ENCODE data around the gene PRR29. TPM values are rescaled to one million over a fixed set of nuclear protein-coding genes. Genes with fewer than 3 reads are reported as not detected.

The PRR29 gene
- total RNA-seq, 1 donor from 2014 or later = 1.5 TPM

DNA sequence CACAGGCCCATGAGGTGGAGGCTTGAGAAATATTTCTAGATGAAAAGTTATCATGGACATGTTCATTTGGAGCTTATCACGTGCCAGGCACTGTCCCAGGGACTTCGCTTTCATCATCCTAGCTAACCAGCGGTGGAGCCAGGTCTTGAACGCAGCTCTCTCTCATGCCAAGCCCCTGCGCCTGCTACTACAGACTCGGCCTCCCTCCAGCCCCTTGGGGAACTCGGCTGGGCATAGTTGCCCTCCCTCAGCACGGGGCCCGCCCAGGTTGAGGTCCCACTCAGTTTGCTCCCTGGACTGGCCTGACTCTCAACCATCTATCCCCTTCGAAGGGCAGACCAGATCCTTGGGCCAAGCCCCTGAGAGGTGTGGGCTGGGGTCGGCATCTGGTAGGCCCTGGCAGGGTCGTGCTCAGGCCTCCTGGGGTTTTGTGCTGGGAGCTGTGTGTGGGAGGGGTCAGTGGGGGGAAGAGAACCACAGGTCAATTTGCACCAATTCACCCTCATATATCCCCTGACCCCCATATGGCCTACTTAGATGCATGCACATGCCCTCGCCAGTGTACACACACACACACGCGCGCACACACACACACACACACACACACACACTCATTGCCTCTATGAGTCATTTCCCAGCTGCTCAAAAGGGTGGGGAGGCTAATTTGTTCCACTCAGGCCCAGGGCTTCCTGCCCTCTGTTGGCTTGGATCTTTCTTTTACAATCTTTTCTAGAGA is 13.3 kb upstream of the PRR29 start:
- Histone ChIP-seq H3K4me1 (peaks cover 20 to 37% of the 10 kb centered on the region in 2 donors), H3K9me3 (peaks cover 0 to 5% of the 10 kb centered on the region in 2 donors), H3K36me3 (no peaks in the 10 kb centered on the region), H3K27ac (peak overlapping the region; percentile 71 to 76), H3K27me3 (no peaks in the 10 kb centered on the region), H3K4me3 (no peak overlapping the region)
- intact Hi-C loops (cut with DNase I) = no loop called here
- peak; percentile 42 to 85 for DNase-seq (ENCODE audit: low spot score in 2 of 2)
- TF ChIP-seq, protein P1, sequence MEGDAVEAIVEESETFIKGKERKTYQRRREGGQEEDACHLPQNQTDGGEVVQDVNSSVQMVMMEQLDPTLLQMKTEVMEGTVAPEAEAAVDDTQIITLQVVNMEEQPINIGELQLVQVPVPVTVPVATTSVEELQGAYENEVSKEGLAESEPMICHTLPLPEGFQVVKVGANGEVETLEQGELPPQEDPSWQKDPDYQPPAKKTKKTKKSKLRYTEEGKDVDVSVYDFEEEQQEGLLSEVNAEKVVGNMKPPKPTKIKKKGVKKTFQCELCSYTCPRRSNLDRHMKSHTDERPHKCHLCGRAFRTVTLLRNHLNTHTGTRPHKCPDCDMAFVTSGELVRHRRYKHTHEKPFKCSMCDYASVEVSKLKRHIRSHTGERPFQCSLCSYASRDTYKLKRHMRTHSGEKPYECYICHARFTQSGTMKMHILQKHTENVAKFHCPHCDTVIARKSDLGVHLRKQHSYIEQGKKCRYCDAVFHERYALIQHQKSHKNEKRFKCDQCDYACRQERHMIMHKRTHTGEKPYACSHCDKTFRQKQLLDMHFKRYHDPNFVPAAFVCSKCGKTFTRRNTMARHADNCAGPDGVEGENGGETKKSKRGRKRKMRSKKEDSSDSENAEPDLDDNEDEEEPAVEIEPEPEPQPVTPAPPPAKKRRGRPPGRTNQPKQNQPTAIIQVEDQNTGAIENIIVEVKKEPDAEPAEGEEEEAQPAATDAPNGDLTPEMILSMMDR (IDR thresholded peaks at IDR 0.05) = no peak

DNA sequence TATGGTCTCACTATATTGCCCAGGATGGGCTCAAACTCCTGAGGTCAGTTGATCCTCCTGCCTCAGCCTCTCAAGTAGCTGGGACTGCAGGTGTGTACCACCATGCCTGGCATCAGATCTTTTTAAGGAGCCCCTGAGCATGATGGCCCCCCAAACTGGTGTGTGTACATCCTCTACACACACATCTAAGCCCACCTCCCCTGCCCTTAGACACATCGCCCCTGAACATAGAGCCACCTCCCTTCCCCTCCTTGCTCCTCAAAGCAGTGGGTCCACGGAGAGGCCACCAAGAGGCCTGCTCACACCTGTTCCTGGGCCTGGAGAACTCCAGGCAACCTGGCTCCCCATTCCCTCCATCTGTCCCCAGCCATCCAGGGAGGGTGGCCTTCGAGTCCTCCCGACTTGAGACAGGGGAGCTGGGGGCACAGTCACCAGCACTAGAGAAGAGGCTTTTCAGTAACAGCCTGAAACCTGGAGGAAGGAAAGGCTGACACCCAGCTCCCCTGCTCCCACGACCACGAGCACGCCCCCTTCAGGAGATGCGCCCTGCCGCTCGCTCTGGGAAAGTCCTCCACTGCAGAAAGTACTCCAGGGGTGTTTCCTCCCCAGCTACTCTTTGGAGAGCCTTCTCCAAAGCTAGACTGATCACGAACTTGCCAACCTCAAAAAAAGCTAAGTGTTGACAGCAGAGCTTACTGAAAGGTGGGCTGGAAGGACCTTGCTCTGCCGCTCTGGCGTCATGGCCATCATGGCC is 12.6 kb upstream of the PRR29 start:
- peaks cover 20 to 37% of the 10 kb centered on the region in 2 donors for H3K4me1 ChIP-seq
- no peaks in the 10 kb centered on the region for H3K36me3 ChIP-seq
- DNase-seq (ENCODE audit: low spot score in 2 of 2) = no peak
- H3K27me3 ChIP-seq = no peaks in the 10 kb centered on the region
- peak overlapping the region; percentile 56 to 71 for H3K27ac ChIP-seq
- intact Hi-C loops (cut with DNase I) = no loop called here
- peaks cover 0 to 5% of the 10 kb centered on the region in 2 donors for H3K9me3 ChIP-seq
- H3K4me3 ChIP-seq = no peak overlapping the region
- TF ChIP-seq, protein P1 (IDR thresholded peaks at IDR 0.05) = no peak

DNA sequence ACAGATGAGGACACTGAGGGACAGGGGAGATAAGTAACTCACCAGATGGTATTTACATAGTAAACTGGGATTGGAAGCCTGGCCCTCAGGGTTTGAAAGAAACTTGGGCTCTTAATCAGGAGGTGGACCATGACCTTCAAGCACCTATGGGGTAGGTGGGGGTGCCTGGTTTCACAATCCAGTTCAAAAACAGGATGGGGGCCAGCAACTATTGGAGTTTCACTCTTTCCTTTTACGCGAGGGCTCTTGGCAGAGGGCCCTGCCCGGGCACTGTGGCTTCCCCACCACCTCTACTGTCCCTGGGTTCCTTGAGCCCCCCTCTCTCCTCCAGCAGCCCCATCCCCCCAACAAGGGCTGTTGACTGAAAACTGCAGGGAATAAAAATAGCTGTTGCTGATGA is 11.3 kb upstream of the PRR29 start:
- no peak overlapping the region for H3K27ac ChIP-seq
- H3K9me3 ChIP-seq = peaks cover 0 to 3% of the 10 kb centered on the region in 2 donors
- intact Hi-C loops (cut with DNase I) = no loop called here
- H3K36me3 ChIP-seq = no peaks in the 10 kb centered on the region
- H3K27me3 ChIP-seq = no peaks in the 10 kb centered on the region
- TF ChIP-seq, protein P1 (IDR thresholded peaks at IDR 0.05) = no peak
- H3K4me3 ChIP-seq = no peak overlapping the region
- no peak for DNase-seq (ENCODE audit: low spot score in 2 of 2)
- H3K4me1 ChIP-seq = peaks cover 20 to 37% of the 10 kb centered on the region in 2 donors

DNA sequence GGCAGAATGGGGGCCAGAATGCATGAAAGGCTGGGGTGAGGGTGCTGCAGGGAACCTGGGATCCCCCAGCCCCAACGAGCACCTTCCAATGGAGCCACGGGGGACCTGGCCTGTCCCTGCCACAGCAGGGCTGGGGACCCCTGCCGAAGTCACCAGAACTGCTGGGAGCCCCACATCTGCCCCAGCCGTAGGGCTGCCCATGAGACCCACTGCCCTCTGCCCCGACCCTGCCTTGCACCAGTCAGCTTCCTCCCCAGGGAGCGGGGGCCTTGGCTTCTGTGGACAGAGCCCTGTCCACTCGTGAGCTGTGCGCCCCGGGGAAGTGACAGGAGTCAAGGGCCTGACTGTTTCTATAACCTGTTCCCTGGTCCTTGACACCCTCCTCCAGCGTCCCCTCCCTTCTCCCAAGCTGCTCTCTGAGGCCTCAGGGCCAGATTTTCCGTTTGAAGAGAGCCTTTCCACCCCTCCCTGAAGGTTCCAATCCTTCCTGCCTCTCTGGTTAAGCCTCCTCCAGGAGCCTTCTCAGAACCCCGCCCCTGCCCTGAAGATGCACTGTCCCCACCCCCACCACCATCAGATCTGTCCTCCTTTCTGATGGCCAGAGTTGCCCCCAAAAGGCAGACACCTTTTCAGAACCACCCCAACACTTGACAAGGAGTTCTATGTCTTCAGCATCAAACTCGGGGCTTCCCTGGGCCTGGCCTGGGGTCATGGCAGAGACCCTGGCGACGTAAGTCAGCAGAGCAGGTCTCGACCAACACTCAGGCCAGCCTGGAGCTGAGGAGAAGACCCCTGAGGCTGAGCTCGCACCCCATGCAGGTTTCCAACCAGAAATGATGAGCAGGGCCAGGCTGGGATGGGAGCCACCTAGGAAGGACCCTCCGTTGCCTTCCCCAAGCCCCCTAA is 10.7 kb upstream of the PRR29 start:
- TF ChIP-seq, protein P1 (IDR thresholded peaks at IDR 0.05) = no peak
- intact Hi-C loops (cut with DNase I) = no loop called here
- Histone ChIP-seq H3K9me3 (no peaks in the 10 kb centered on the region), H3K4me1 (peaks cover 20 to 37% of the 10 kb centered on the region in 2 donors), H3K36me3 (no peaks in the 10 kb centered on the region), H3K27me3 (no peaks in the 10 kb centered on the region), H3K4me3 (no peak overlapping the region), H3K27ac (no peak overlapping the region)
- DNase-seq (ENCODE audit: low spot score in 2 of 2) = no peak

DNA sequence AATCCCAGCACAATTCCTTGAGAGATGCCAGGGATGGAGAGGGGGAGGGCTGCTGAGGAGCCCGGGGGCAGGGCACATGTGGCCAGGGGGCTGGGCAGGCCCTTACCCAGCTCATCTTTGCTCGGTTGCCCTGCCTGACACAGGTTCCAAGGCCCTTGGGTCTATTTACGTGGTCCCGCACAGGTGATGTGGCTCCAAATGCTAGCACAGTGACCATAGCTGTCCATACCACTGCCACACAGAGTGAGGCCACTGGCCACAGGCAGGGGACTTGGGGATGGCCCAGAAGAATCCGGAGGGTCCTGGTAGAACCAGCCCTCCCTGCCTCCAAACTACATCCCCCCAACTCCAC is 10.0 kb upstream of the PRR29 start:
- Histone ChIP-seq H3K9me3 (no peaks in the 10 kb centered on the region), H3K4me3 (no peak overlapping the region), H3K27me3 (no peaks in the 10 kb centered on the region), H3K27ac (no peak overlapping the region), H3K36me3 (no peaks in the 10 kb centered on the region), H3K4me1 (peaks cover 20 to 34% of the 10 kb centered on the region in 2 donors)
- intact Hi-C loops (cut with DNase I) = no loop called here
- DNase-seq (ENCODE audit: low spot score in 2 of 2) = no peak
- TF ChIP-seq, protein P1 (IDR thresholded peaks at IDR 0.05) = no peak

Data from ascending aorta (tissue), 2 donors.